DOHH2 (cell line): ENCODE results near the gene HHAT.

Experiments used
- H3F3A ChIP-seq: fragments of 200-600 bp; sonication (generic), shearing (Covaris generic); 2 replicates; pipeline ENCODE4 v1.6.0; 2016; ENCODE audit warnings: antibody characterized with exemption, mild to moderate bottlenecking; ENCODE audit not compliant: control insufficient read depth, insufficient read depth
- H3K27ac ChIP-seq: fragments of 200-600 bp; sonication (generic); 2 replicates; pipeline ENCODE4 v1.5.1; 2014; ENCODE audit warnings: low read depth, mild to moderate bottlenecking, low read length, moderate library complexity
- H3K27me3 ChIP-seq: fragments of 200-600 bp; sonication (generic); 2 replicates; pipeline ENCODE4 v1.6.1; 2014; ENCODE audit warnings: mild to moderate bottlenecking, low read length, mixed read lengths; ENCODE audit not compliant: control insufficient read depth
- H3K36me3 ChIP-seq: fragments of 200-600 bp; sonication (generic); 2 replicates; pipeline ENCODE4 v1.6.1; 2014; ENCODE audit warnings: mild to moderate bottlenecking, low read length, moderate library complexity, mixed read lengths; ENCODE audit not compliant: control insufficient read depth
- H3K4me1 ChIP-seq: fragments of 200-600 bp; sonication (generic); 2 replicates; pipeline ENCODE4 v1.6.1; 2014; ENCODE audit warnings: mild to moderate bottlenecking, low read length, mixed read lengths; ENCODE audit not compliant: control insufficient read depth
- H3K4me2 ChIP-seq: fragments of 200-600 bp; sonication (generic); 2 replicates; pipeline ENCODE4 v1.6.0; 2014; ENCODE audit warnings: mild to moderate bottlenecking, low read length, moderate library complexity
- H3K4me3 ChIP-seq: fragments of 200-600 bp; sonication (generic); 2 replicates; pipeline ENCODE4 v1.5.1; 2014; ENCODE audit warnings: mild to moderate bottlenecking, low read length, mixed read lengths
- H3K79me2 ChIP-seq: fragments of 200-600 bp; sonication (generic); 2 replicates; pipeline ENCODE4 v1.6.1; 2014; ENCODE audit warnings: mild to moderate bottlenecking, low read length, mixed read lengths; ENCODE audit not compliant: control insufficient read depth
- H3K9me2 ChIP-seq: fragments of 200-600 bp; sonication (generic); replicated peaks from 2 replicates; pipeline ENCODE4 v1.6.1; 2014; ENCODE audit warnings: mild to moderate bottlenecking, low read length, mixed read lengths; ENCODE audit not compliant: control insufficient read depth
- H3K9me3 ChIP-seq: fragments of 200-600 bp; sonication (generic); 2 replicates; pipeline ENCODE4 v1.6.1; 2014; ENCODE audit warnings: antibody characterized with exemption, low read length, mixed read lengths; ENCODE audit not compliant: control insufficient read depth, insufficient read depth
- H4K20me1 ChIP-seq: fragments of 200-600 bp; sonication (generic); 2 replicates; pipeline ENCODE4 v1.6.0; 2014; ENCODE audit warnings: low read depth, mild to moderate bottlenecking, antibody characterized with exemption, low read length, moderate library complexity; ENCODE audit not compliant: control insufficient read depth, insufficient read depth
- CTCF ChIP-seq: fragments of 200-600 bp; sonication (generic); IDR thresholded peaks from one replicate; pipeline ENCODE4 v1.5.1; 2014; ENCODE audit warnings: antibody characterized with exemption, mild to moderate bottlenecking, low read depth, low read length; ENCODE audit not compliant: poor library complexity, severe bottlenecking
- EZH2phosphoT487 ChIP-seq: fragments of 200-600 bp; sonication (generic); IDR thresholded peaks from 2 replicates; pipeline ENCODE4 v1.6.1; 2017; ENCODE audit warnings: borderline replicate concordance, mild to moderate bottlenecking, antibody characterized with exemption, low read length, moderate library complexity, mixed read lengths

Gene HHAT

GRCh38 chr1:210328746-210329503 is at the start of gene HHAT:
HHAT (plus strand) TSS chr1:210328902; CDS start chr1:210348976, 20,074 bp downstream.
- Histone ChIP-seq H3K9me2 (no peaks in the 10 kb centered on the region), H3K27me3 (peaks cover 9% of the 10 kb centered on the region; the same call in 1 of the 2 replicates), H3K4me1 (peaks cover 31% of the 10 kb centered on the region), H3K4me3 (peak within 1 kb of the TSS; percentile 90), H3K79me2 (no peaks in the 10 kb centered on the region), H3K36me3 (no peaks in the 10 kb centered on the region), H3F3A (0 out of 2 replicates have a peak, but pooled peaks cover 4% of the 10 kb centered on the region), H3K27ac (peak within 1 kb of the TSS; percentile 58), H3K9me3 (no peaks in the 10 kb centered on the region), H3K4me2 (peak within 1 kb of the TSS; percentile 91), H4K20me1 (no peaks in the 10 kb centered on the region)
- no peak for TF ChIP-seq EZH2phosphoT487
- no peak for TF ChIP-seq CTCF

GRCh38 chr1:210280221-210280620 is 48.5 kb upstream of the HHAT start:
- Histone ChIP-seq H3K4me2 (no peak overlapping the region), H3K9me3 (peaks cover 7% of the 10 kb centered on the region; the same call in 1 of the 2 replicates), H3F3A (no peaks in the 10 kb centered on the region), H3K4me1 (no peaks in the 10 kb centered on the region), H3K36me3 (no peaks in the 10 kb centered on the region), H3K27me3 (no peaks in the 10 kb centered on the region), H3K79me2 (no peaks in the 10 kb centered on the region), H4K20me1 (no peaks in the 10 kb centered on the region), H3K27ac (no peak overlapping the region), H3K4me3 (no peak overlapping the region), H3K9me2 (no peaks in the 10 kb centered on the region)
- TF ChIP-seq CTCF (no peak), EZH2phosphoT487 (no peak)

- H3K9me2 ChIP-seq = no peaks in the 10 kb centered on the region
- H3K27ac ChIP-seq = no peak overlapping the region
- no peak overlapping the region for H3K4me3 ChIP-seq
- H3K79me2 ChIP-seq = no peaks in the 10 kb centered on the region
- H3K4me1 ChIP-seq = no peaks in the 10 kb centered on the region
- H3K9me3 ChIP-seq = no peaks in the 10 kb centered on the region
- H3K36me3 ChIP-seq = no peaks in the 10 kb centered on the region
- no peaks in the 10 kb centered on the region for H3F3A ChIP-seq
- TF ChIP-seq CTCF = no peak
- no peak for TF ChIP-seq EZH2phosphoT487
- H4K20me1 ChIP-seq = no peaks in the 10 kb centered on the region
- no peak overlapping the region for H3K4me2 ChIP-seq
- no peaks in the 10 kb centered on the region for H3K27me3 ChIP-seq
Observed at GRCh38 chr1:210288116-210288515, 40.6 kb upstream of the HHAT start.
